Thyroid gland (tissue), 4 donors: ENCODE results near the gene RRP15. TPM values are rescaled to one million over a fixed set of nuclear protein-coding genes. Genes with fewer than 3 reads are reported as not detected.

Source experiments
- DNase-seq, 2 donors: peaks; one replicate each; pipeline ENCODE4 v3.0.0-alpha.2; 2019
- H3K27ac ChIP-seq, 3 donors: fragments of 200-600 bp; sonication (generic); 1 replicate in 2 of 3; 2 replicates in 1 of 3; pipeline ENCODE4 v1.5.1; 2016 to 2019; ENCODE audit warnings: mild to moderate bottlenecking in 1 of 3, moderate library complexity in 1 of 3
- H3K27me3 ChIP-seq: fragments of 200-600 bp; sonication (generic); one replicate; pipeline ENCODE4 v1.5.1; 2019
- H3K36me3 ChIP-seq, 2 donors: fragments of 200-600 bp; sonication (generic); one replicate each; pipeline ENCODE4 v1.5.1; 2016 to 2019
- H3K4me1 ChIP-seq, 2 donors: fragments of 200-600 bp; sonication (generic); one replicate each; pipeline ENCODE4 v1.5.1; 2017 to 2019
- H3K4me3 ChIP-seq, 3 donors: fragments of 200-600 bp; sonication (generic); replicated peaks in 1 of 3; 1 replicate in 2 of 3; 2 replicates in 1 of 3; pipeline ENCODE4 v1.5.1; 2016; ENCODE audit warnings: mild to moderate bottlenecking in 1 of 3
- H3K9me3 ChIP-seq: fragments of 200-600 bp; sonication (generic); one replicate; pipeline ENCODE4 v1.5.1; 2017
- POLR2A ChIP-seq, 2 donors: fragments of 450-650 bp; IDR thresholded peaks; one replicate each; pipeline ENCODE4 v1.6.1; 2017; ENCODE audit warnings: antibody characterized with exemption in 2 of 2, mild to moderate bottlenecking in 2 of 2, moderate library complexity in 1 of 2
- WGBS, 2 donors: methylation state at CpG; one replicate each; pipeline ENCODE4 v1.1.5; 2017; 5-methylcytosine and 5-hydroxymethylcytosine counted together
- intact Hi-C: fragments of 100-400 bp; cut with DNase I; formaldehyde crosslinking; loops from one replicate; pipeline ENCODE4 v1.15.1; 2023
- total RNA-seq, 4 donors: library from RNA; depleted of rRNA; stranded (reverse); fragments of >200 nt; gene quantifications; one replicate each; pipeline ENCODE4 v1.2.3, GENCODE V29; 2016
- TF ChIP-seq, protein P1 (sequence below), 6 experiments: fragments of 200-600 bp in 3 of 6; fragments of 450-650 bp in 3 of 6; sonication (generic) in 3 of 6; IDR thresholded peaks; one replicate each; pipeline ENCODE4 v1.5.1; 2016 to 2019; ENCODE audit warnings: antibody characterized with exemption in 6 of 6, mild to moderate bottlenecking in 2 of 6, inconsistent platforms in 1 of 6, moderate library complexity in 1 of 6

Gene RRP15
- total RNA-seq, 4 donors from 2014 or later: 6.0 to 25.0 (median 9.2) TPM

- H3K9me3 ChIP-seq: no peaks in the 10 kb centered on the region
- H3K36me3 ChIP-seq: peaks cover 0 to 4% of the 10 kb centered on the region in 2 donors
- DNase-seq: no peak
- intact Hi-C loops: no loop called here
- H3K4me1 ChIP-seq: no peaks in the 10 kb centered on the region
- H3K27me3 ChIP-seq: no peaks in the 10 kb centered on the region
- no peak for TF ChIP-seq POLR2A (IDR thresholded peaks at IDR 0.05)
- TF ChIP-seq, protein P1, sequence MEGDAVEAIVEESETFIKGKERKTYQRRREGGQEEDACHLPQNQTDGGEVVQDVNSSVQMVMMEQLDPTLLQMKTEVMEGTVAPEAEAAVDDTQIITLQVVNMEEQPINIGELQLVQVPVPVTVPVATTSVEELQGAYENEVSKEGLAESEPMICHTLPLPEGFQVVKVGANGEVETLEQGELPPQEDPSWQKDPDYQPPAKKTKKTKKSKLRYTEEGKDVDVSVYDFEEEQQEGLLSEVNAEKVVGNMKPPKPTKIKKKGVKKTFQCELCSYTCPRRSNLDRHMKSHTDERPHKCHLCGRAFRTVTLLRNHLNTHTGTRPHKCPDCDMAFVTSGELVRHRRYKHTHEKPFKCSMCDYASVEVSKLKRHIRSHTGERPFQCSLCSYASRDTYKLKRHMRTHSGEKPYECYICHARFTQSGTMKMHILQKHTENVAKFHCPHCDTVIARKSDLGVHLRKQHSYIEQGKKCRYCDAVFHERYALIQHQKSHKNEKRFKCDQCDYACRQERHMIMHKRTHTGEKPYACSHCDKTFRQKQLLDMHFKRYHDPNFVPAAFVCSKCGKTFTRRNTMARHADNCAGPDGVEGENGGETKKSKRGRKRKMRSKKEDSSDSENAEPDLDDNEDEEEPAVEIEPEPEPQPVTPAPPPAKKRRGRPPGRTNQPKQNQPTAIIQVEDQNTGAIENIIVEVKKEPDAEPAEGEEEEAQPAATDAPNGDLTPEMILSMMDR (IDR thresholded peaks at IDR 0.05): no peak
- H3K4me3 ChIP-seq: no peak overlapping the region
- no peak overlapping the region for H3K27ac ChIP-seq
- WGBS, 2 donors: 93 to 97% methylated on average over 3 of the region's 3 CpGs
Measured at GRCh38 chr1:218294546-218294945, 9.5 kb downstream of the RRP15 start.

DNA sequence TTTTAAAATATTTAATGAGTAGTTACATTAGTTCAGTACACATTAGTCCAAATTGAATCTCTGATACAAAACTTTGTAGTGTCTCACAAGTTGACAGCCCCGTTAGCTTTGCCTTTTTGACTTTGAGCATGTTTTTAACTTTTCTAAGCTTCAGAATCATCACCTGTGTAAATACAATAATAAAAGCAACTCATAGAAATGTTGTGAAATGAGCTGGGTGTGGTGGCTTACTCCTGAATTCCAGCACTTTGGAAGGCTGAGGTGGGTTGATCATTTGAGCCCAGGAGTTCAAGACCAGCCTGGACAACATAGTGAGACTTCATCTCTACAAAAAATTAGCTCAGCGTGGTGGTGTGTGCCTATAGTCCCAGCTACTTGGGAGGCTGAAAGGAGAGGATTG, 11.1 kb downstream of the RRP15 start:
- 95% methylated on average over 2 of the region's 2 CpGs for WGBS, 2 donors
- Histone ChIP-seq H3K36me3 (peaks cover 0 to 4% of the 10 kb centered on the region in 2 donors), H3K27me3 (no peaks in the 10 kb centered on the region), H3K4me1 (no peaks in the 10 kb centered on the region), H3K4me3 (no peak overlapping the region), H3K27ac (no peak overlapping the region), H3K9me3 (no peaks in the 10 kb centered on the region)
- TF ChIP-seq, protein P1 (IDR thresholded peaks at IDR 0.05): no peak
- TF ChIP-seq POLR2A (IDR thresholded peaks at IDR 0.05): no peak
- intact Hi-C loops: no loop called here
- no peak for DNase-seq

DNA sequence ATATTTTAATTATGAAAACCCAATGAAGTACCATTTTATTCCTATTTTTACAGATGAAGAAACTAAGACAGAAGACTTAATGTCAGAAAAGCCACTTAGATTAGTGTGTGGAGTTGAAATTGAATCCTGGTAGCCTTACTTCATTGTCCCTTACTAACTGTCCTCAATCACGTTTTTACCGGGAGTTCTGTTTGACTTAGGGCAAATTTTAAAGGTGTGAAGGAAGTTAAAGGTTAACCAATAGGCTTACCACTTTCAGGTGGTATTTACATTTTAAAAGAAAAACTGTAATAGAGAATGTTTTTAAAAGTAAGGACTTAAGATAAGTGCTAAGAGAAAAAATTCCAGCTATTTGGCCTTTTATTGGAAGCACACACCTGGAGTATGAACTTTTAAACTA, 12.4 kb downstream of the RRP15 start:
- TF ChIP-seq, protein P1 (IDR thresholded peaks at IDR 0.05): no peak
- TF ChIP-seq POLR2A (IDR thresholded peaks at IDR 0.05): no peak
- no peaks in the 10 kb centered on the region for H3K9me3 ChIP-seq
- no peak for DNase-seq
- no peak overlapping the region for H3K4me3 ChIP-seq
- H3K36me3 ChIP-seq: peaks cover 0 to 4% of the 10 kb centered on the region in 2 donors
- no peaks in the 10 kb centered on the region for H3K4me1 ChIP-seq
- intact Hi-C loops: no loop called here
- no peaks in the 10 kb centered on the region for H3K27me3 ChIP-seq
- 54 to 75% methylated on average over 2 of the region's 2 CpGs for WGBS, 2 donors
- no peak overlapping the region for H3K27ac ChIP-seq

GRCh38 chr1:218297867-218298266, 12.8 kb downstream of the RRP15 start:
- no peaks in the 10 kb centered on the region for H3K9me3 ChIP-seq
- H3K27me3 ChIP-seq: no peaks in the 10 kb centered on the region
- H3K4me3 ChIP-seq: no peak overlapping the region
- WGBS, 2 donors: 91 to 93% methylated on average over 1 of the region's 1 CpG
- H3K36me3 ChIP-seq: peaks cover 0 to 4% of the 10 kb centered on the region in 2 donors
- no peak overlapping the region for H3K27ac ChIP-seq
- TF ChIP-seq POLR2A (IDR thresholded peaks at IDR 0.05): no peak
- TF ChIP-seq, protein P1 (IDR thresholded peaks at IDR 0.05): no peak
- intact Hi-C loops: no loop called here
- H3K4me1 ChIP-seq: no peaks in the 10 kb centered on the region
- DNase-seq: no peak

GRCh38 chr1:218298398-218298797, 13.3 kb downstream of the RRP15 start:
- DNase-seq: no peak
- no peak overlapping the region for H3K27ac ChIP-seq
- no peaks in the 10 kb centered on the region for H3K4me1 ChIP-seq
- no peaks in the 10 kb centered on the region for H3K9me3 ChIP-seq
- TF ChIP-seq, protein P1 (IDR thresholded peaks at IDR 0.05): no peak
- no peak for TF ChIP-seq POLR2A (IDR thresholded peaks at IDR 0.05)
- WGBS, 2 donors: 83 to 85% methylated on average over 4 of the region's 4 CpGs
- no peak overlapping the region for H3K4me3 ChIP-seq
- intact Hi-C loops: no loop called here
- peaks cover 0 to 4% of the 10 kb centered on the region in 2 donors for H3K36me3 ChIP-seq
- no peaks in the 10 kb centered on the region for H3K27me3 ChIP-seq
